OCI-LY3 (cell line): Measurements from ENCODE around the gene WASHC4.

Experiments used
- EZH2phosphoT487 ChIP-seq: fragments of 200-600 bp; shearing (Covaris generic); IDR thresholded peaks from 2 replicates; pipeline ENCODE4 v1.6.1; 2018; ENCODE audit warnings: antibody characterized with exemption, mixed run types, low read depth
- TF ChIP-seq, protein P1 (sequence below): fragments of 200-600, 300-600 bp; sonication (generic); IDR thresholded peaks from 2 replicates; pipeline ENCODE4 v1.5.1; 2014; ENCODE audit warnings: antibody characterized with exemption, low read length, low read depth

DNA sequence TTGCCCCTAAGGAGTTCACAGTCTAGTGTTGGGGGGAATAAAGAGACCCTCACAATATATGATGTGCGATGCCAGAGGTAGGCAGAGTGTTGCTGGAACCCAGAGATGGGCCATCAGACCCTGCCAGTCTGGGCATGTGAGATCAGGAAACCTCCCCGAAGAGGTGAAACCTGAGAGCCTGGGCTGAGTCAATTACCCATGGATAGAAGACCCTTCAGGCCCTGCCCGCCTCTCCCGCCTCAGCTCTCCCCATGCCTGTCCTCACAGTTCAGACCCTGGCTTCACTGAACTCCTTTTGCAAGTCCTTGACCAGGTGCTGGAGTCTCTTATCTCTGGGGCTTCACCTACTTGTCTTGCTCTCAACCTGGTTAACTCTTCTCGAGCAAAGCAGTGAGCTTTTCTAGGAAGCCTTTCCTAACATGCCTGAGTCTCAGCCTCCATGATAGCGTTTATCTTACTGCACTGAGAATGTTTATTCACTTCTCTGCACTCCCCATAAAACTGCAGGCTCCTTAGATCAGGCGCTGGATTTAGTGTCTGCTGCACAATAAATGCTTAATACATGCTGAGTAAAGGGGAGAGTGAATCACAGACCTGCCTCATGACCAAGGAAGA is 42.9 kb upstream of the WASHC4 start:
- TF ChIP-seq, protein P1, sequence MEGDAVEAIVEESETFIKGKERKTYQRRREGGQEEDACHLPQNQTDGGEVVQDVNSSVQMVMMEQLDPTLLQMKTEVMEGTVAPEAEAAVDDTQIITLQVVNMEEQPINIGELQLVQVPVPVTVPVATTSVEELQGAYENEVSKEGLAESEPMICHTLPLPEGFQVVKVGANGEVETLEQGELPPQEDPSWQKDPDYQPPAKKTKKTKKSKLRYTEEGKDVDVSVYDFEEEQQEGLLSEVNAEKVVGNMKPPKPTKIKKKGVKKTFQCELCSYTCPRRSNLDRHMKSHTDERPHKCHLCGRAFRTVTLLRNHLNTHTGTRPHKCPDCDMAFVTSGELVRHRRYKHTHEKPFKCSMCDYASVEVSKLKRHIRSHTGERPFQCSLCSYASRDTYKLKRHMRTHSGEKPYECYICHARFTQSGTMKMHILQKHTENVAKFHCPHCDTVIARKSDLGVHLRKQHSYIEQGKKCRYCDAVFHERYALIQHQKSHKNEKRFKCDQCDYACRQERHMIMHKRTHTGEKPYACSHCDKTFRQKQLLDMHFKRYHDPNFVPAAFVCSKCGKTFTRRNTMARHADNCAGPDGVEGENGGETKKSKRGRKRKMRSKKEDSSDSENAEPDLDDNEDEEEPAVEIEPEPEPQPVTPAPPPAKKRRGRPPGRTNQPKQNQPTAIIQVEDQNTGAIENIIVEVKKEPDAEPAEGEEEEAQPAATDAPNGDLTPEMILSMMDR = no peak
- no peak for TF ChIP-seq EZH2phosphoT487
